ENCODE measurements around the gene NTN1. TPM values are rescaled to one million over a fixed set of nuclear protein-coding genes. Genes with fewer than 3 reads are reported as not detected.

Gene NTN1
- total RNA-seq, 1 donor: 0.36 TPM

GRCh38 chr17:9116311-9116835, 95.1 kb downstream of the NTN1 start:
- peak; percentile 50 for DNase-seq (ENCODE audit: insufficient read length, low spot score, missing footprints)

DNA sequence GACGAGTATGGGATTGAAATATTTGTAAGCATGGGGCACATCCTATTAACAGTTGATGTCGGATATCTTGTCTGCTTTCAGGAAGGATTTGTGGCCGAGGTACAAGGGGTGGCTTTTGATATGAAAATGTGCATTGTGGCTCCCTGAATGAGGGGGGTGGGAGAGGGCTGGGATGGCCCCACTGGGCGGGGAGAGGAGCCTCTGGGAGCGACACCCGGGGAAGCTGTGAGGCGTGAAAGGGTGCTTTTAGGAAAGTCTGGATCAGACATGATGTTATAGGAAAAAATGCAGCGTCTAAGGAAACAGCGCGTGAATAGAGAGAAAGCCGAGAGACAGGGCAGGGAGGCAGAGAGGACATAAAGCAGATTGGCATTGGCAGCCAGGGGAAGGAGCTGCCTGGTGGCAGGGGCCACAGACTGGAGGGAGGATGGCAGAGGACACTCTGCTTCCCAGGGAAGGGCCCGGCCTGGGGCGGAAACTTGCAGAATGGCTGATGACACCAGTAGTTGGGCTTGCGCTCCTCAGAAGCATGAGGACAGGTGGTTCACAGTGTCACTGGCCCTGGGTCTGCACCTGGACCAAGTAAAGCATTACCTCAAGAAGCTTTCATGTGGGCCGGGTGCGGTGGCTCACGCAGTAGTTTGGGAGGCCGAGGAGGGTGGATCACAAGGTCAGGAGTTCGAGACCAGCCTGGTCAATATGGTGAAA, 95.7 kb downstream of the NTN1 start:
- H2AFZ ChIP-seq (ENCODE audit: low read length): no peak overlapping the region
- no peak overlapping the region for H3K4me3 ChIP-seq (ENCODE audit: insufficient read depth, low read length)
- H3K27ac ChIP-seq (ENCODE audit: low read depth, low read length): no peak overlapping the region
- TF ChIP-seq, protein P1, sequence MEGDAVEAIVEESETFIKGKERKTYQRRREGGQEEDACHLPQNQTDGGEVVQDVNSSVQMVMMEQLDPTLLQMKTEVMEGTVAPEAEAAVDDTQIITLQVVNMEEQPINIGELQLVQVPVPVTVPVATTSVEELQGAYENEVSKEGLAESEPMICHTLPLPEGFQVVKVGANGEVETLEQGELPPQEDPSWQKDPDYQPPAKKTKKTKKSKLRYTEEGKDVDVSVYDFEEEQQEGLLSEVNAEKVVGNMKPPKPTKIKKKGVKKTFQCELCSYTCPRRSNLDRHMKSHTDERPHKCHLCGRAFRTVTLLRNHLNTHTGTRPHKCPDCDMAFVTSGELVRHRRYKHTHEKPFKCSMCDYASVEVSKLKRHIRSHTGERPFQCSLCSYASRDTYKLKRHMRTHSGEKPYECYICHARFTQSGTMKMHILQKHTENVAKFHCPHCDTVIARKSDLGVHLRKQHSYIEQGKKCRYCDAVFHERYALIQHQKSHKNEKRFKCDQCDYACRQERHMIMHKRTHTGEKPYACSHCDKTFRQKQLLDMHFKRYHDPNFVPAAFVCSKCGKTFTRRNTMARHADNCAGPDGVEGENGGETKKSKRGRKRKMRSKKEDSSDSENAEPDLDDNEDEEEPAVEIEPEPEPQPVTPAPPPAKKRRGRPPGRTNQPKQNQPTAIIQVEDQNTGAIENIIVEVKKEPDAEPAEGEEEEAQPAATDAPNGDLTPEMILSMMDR (IDR thresholded peaks at IDR 0.05; ENCODE audit: extremely low read depth, low read depth, low read length): no peak
- peak; percentile 61 for DNase-seq (ENCODE audit: insufficient read length, low spot score, missing footprints)
- no peaks in the 10 kb centered on the region for H3K27me3 ChIP-seq (ENCODE audit: insufficient read depth, low read length)
- no peaks in the 10 kb centered on the region for H3K36me3 ChIP-seq (ENCODE audit: insufficient read depth, low read length)
- no peaks in the 10 kb centered on the region for H3K79me2 ChIP-seq (ENCODE audit: insufficient read depth, low read length)
- H3K4me1 ChIP-seq (ENCODE audit: insufficient read depth, low read length): peaks cover 2% of the 10 kb centered on the region
- H4K20me1 ChIP-seq (ENCODE audit: insufficient read depth, low read length): no peaks in the 10 kb centered on the region
- no peak overlapping the region for H3K4me2 ChIP-seq (ENCODE audit: insufficient read depth, low read length)
- no peaks in the 10 kb centered on the region for H3K9me3 ChIP-seq (ENCODE audit: low read depth, low read length)

More at GRCh38 chr17:9116311-9116835, 95.1 kb downstream of the NTN1 start:
- Histone ChIP-seq H3K79me2 (ENCODE audit: insufficient read depth, low read length) (no peaks in the 10 kb centered on the region), H3K27me3 (ENCODE audit: insufficient read depth, low read length) (no peaks in the 10 kb centered on the region), H3K27ac (ENCODE audit: low read depth, low read length) (no peak overlapping the region), H2AFZ (ENCODE audit: low read length) (no peak overlapping the region), H3K4me1 (ENCODE audit: insufficient read depth, low read length) (peaks cover 2% of the 10 kb centered on the region), H3K4me3 (ENCODE audit: insufficient read depth, low read length) (no peak overlapping the region), H3K9me3 (ENCODE audit: low read depth, low read length) (no peaks in the 10 kb centered on the region), H4K20me1 (ENCODE audit: insufficient read depth, low read length) (no peaks in the 10 kb centered on the region), H3K4me2 (ENCODE audit: insufficient read depth, low read length) (no peak overlapping the region), H3K36me3 (ENCODE audit: insufficient read depth, low read length) (no peaks in the 10 kb centered on the region)
- TF ChIP-seq, protein P1 (IDR thresholded peaks at IDR 0.05; ENCODE audit: extremely low read depth, low read depth, low read length): no peak

DNA sequence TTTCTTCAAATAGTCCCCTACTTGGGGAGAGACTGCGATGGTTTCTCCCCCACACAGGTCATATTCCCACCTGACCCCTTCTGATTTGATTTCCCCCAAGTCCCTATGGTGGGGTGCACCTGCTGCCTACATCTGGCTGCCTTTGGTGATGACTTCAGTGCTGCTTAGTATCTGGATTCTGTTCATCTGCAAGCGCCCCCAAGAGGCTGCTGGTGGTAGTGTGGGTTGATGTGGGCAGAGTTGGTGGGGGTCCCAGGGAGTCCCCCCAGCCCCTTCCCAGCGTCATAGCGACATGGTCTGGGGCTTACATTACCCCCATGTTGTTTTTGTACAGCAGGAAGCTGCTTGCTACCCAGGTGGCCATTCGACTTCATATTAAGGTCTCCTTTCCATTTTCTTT, 99.2 kb downstream of the NTN1 start:
- no peak overlapping the region for H2AFZ ChIP-seq (ENCODE audit: low read length)
- H3K36me3 ChIP-seq (ENCODE audit: insufficient read depth, low read length): no peaks in the 10 kb centered on the region
- DNase-seq (ENCODE audit: insufficient read length, low spot score, missing footprints): peak; percentile 52
- no peaks in the 10 kb centered on the region for H4K20me1 ChIP-seq (ENCODE audit: insufficient read depth, low read length)
- H3K79me2 ChIP-seq (ENCODE audit: insufficient read depth, low read length): no peaks in the 10 kb centered on the region
- H3K27me3 ChIP-seq (ENCODE audit: insufficient read depth, low read length): no peaks in the 10 kb centered on the region
- peaks cover under 1% of the 10 kb centered on the region for H3K4me1 ChIP-seq (ENCODE audit: insufficient read depth, low read length)
- H3K9me3 ChIP-seq (ENCODE audit: low read depth, low read length): no peaks in the 10 kb centered on the region
- TF ChIP-seq, protein P1 (IDR thresholded peaks at IDR 0.05; ENCODE audit: extremely low read depth, low read depth, low read length): no peak
- H3K4me3 ChIP-seq (ENCODE audit: insufficient read depth, low read length): no peak overlapping the region
- no peak overlapping the region for H3K27ac ChIP-seq (ENCODE audit: low read depth, low read length)
- H3K4me2 ChIP-seq (ENCODE audit: insufficient read depth, low read length): no peak overlapping the region

- no peaks in the 10 kb centered on the region for H4K20me1 ChIP-seq (ENCODE audit: insufficient read depth, low read length)
- TF ChIP-seq, protein P1 (IDR thresholded peaks at IDR 0.05; ENCODE audit: extremely low read depth, low read depth, low read length): no peak
- DNase-seq (ENCODE audit: insufficient read length, low spot score, missing footprints): no peak
- H3K4me2 ChIP-seq (ENCODE audit: insufficient read depth, low read length): no peak overlapping the region
- H3K4me1 ChIP-seq (ENCODE audit: insufficient read depth, low read length): no peaks in the 10 kb centered on the region
- H3K9me3 ChIP-seq (ENCODE audit: low read depth, low read length): no peaks in the 10 kb centered on the region
- H3K79me2 ChIP-seq (ENCODE audit: insufficient read depth, low read length): no peaks in the 10 kb centered on the region
- no peak overlapping the region for H2AFZ ChIP-seq (ENCODE audit: low read length)
- no peaks in the 10 kb centered on the region for H3K27me3 ChIP-seq (ENCODE audit: insufficient read depth, low read length)
- H3K4me3 ChIP-seq (ENCODE audit: insufficient read depth, low read length): no peak overlapping the region
- H3K27ac ChIP-seq (ENCODE audit: low read depth, low read length): no peak overlapping the region
- H3K36me3 ChIP-seq (ENCODE audit: insufficient read depth, low read length): no peaks in the 10 kb centered on the region
These were observed 100.0 kb downstream of the NTN1 start for GRCh38 chr17:9121186-9121820.
